PC-3 (cell line): ENCODE measurements around the gene TFB1M. TPM values are rescaled to one million over a fixed set of nuclear protein-coding genes. Genes with fewer than 3 reads are reported as not detected.
A peak's percentile ranks its signal among the peaks of the same experiment; 100 is the strongest.

Experiments
- ATAC-seq: fragments of 200-7000 bp; cut with Tn5 transposase; 2 replicates; pipeline ENCODE4 v1.9.1; 2020; ENCODE audit warnings: mild to moderate bottlenecking, moderate library complexity
- BruUV-seq: library from RNA; stranded (reverse); fragments of 400-500 nt; replicated peaks from 2 replicates; lab custom pipeline; 2021; lab: Mats Ljungman, UMichigan
- CTCF ChIA-PET: fragments of 300-600 bp; sonication (Branson Sonifier 250); formaldehyde crosslinking; loops from one replicate; lab custom pipeline; 2022; ENCODE audit warnings: antibody characterized with exemption; lab: Charles Lee
- POLR2A ChIA-PET: fragments of 300-600 bp; sonication (Branson Sonifier 250); formaldehyde crosslinking; loops from one replicate; lab custom pipeline; 2022; ENCODE audit warnings: antibody characterized with exemption; ENCODE audit not compliant: unreplicated experiment; lab: Charles Lee
- DNase-seq: peaks from one replicate; pipeline ENCODE4 v3.0.0-alpha.2; 2015
- H2AFZ ChIP-seq: fragments of 300-600 bp; sonication (generic); 2 replicates; pipeline ENCODE4 v1.6.0; 2016; ENCODE audit warnings: antibody characterized with exemption, low read length
- H3F3A ChIP-seq: fragments of 300-600 bp; sonication (generic); one replicate; pipeline ENCODE4 v1.6.0; 2017; ENCODE audit warnings: antibody characterized with exemption, low read length, control low read depth, mild to moderate bottlenecking; ENCODE audit not compliant: unreplicated experiment
- H3K27ac ChIP-seq: fragments of 300-600 bp; sonication (generic); 2 replicates; pipeline ENCODE4 v1.5.1; 2016; ENCODE audit warnings: mild to moderate bottlenecking, low read length
- H3K27me3 ChIP-seq: fragments of 300-600 bp; sonication (generic); 2 replicates; pipeline ENCODE4 v1.6.1; 2016; ENCODE audit warnings: low read length, mixed read lengths
- H3K36me3 ChIP-seq: fragments of 300-600 bp; sonication (generic); 2 replicates; pipeline ENCODE4 v1.6.1; 2016; ENCODE audit warnings: low read depth, mixed run types, low read length, mixed read lengths
- H3K4me1 ChIP-seq: fragments of 300-600 bp; sonication (generic); 2 replicates; pipeline ENCODE4 v1.5.1; 2016; ENCODE audit warnings: low read length; ENCODE audit not compliant: insufficient read depth
- H3K4me2 ChIP-seq: fragments of 300-600 bp; sonication (generic); 2 replicates; pipeline ENCODE4 v1.6.0; 2016; ENCODE audit warnings: low read length
- H3K4me3 ChIP-seq: fragments of 300-600 bp; sonication (generic); 2 replicates; pipeline ENCODE4 v1.5.1; 2016; ENCODE audit warnings: mild to moderate bottlenecking, low read length, mixed read lengths
- H3K79me2 ChIP-seq: fragments of 300-600 bp; sonication (generic); 2 replicates; pipeline ENCODE4 v1.6.1; 2017; ENCODE audit warnings: low read length, mixed read lengths
- H3K9ac ChIP-seq: fragments of 300-600 bp; sonication (generic); 2 replicates; pipeline ENCODE4 v1.6.0; 2016; ENCODE audit warnings: mild to moderate bottlenecking, low read length
- H3K9me2 ChIP-seq: fragments of 300-600 bp; sonication (generic); replicated peaks from 2 replicates; pipeline ENCODE4 v1.6.1; 2016; ENCODE audit warnings: mixed run types, low read length, mixed read lengths
- H3K9me3 ChIP-seq: fragments of 300-600 bp; sonication (generic); 2 replicates; pipeline ENCODE4 v1.6.1; 2016; ENCODE audit warnings: low read length, mixed read lengths
- H4K20me1 ChIP-seq: fragments of 300-600 bp; sonication (generic); 2 replicates; pipeline ENCODE4 v1.6.1; 2016; ENCODE audit warnings: low read length, mixed read lengths
- EZH2 ChIP-seq: fragments of 300-600 bp; sonication (generic); IDR thresholded peaks from one replicate; pipeline ENCODE4 v1.6.1; 2017; ENCODE audit warnings: antibody characterized with exemption, mild to moderate bottlenecking, low read length; ENCODE audit not compliant: unreplicated experiment
- EZH2phosphoT487 ChIP-seq: fragments of 300-600 bp; sonication (generic); IDR thresholded peaks from 2 replicates; pipeline ENCODE4 v1.6.1; 2018; ENCODE audit warnings: mild to moderate bottlenecking, antibody characterized with exemption, low read length, borderline replicate concordance
- intact Hi-C: fragments of 100-400 bp; cut with micrococcal nuclease; formaldehyde crosslinking; loops from 2 replicates; pipeline ENCODE4 v1.9.0; 2023
- total RNA-seq: library from RNA; depleted of rRNA; stranded (reverse); fragments of >200 nt; gene quantifications from 2 replicates; pipeline ENCODE4 v1.2.3, GENCODE V29; 2014
- TF ChIP-seq, protein P1 (sequence below): fragments of 300-600 bp; sonication (generic); conservative IDR thresholded peaks from 2 replicates; pipeline ENCODE4 v1.5.1; 2017; ENCODE audit warnings: antibody characterized with exemption, low read depth, mild to moderate bottlenecking, low read length

The TFB1M gene
- total RNA-seq, 1 experiment from 2014 or later, result 23.1 TPM

DNA sequence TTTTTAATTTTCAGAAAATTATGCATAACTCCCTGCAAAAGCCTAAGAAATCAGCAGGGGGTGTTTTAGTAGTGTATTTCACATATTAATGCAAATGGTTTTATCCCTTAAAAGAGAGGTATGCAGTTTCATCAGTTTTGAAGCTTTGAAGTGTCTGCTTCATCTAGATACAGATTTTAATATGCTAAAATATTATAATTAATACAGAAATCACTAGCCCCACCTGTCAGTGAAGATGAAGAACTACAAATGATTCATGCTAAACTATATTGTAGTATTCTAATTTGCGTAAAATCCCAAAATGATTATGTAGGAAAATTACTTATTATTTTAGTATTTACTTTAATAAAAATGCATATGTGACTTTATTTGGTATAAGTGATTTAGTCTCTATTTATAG lies 2.9 kb upstream of the TFB1M start:
- intact Hi-C loops, result loop anchor here (10.0 kb wide), 1 partner anchor 1118 kb away; no protein-coding TSS in a partner anchor
- no TSS peak for BruUV-seq
- H3K36me3 ChIP-seq, result peaks cover 2% of the 10 kb centered on the region; the same call in 1 of the 2 replicates
- no peak overlapping the region for H3K4me3 ChIP-seq
- peak; percentile 16 for DNase-seq
- ATAC-seq, result no peak
- no peaks in the 10 kb centered on the region for H4K20me1 ChIP-seq
- TF ChIP-seq, protein P1, sequence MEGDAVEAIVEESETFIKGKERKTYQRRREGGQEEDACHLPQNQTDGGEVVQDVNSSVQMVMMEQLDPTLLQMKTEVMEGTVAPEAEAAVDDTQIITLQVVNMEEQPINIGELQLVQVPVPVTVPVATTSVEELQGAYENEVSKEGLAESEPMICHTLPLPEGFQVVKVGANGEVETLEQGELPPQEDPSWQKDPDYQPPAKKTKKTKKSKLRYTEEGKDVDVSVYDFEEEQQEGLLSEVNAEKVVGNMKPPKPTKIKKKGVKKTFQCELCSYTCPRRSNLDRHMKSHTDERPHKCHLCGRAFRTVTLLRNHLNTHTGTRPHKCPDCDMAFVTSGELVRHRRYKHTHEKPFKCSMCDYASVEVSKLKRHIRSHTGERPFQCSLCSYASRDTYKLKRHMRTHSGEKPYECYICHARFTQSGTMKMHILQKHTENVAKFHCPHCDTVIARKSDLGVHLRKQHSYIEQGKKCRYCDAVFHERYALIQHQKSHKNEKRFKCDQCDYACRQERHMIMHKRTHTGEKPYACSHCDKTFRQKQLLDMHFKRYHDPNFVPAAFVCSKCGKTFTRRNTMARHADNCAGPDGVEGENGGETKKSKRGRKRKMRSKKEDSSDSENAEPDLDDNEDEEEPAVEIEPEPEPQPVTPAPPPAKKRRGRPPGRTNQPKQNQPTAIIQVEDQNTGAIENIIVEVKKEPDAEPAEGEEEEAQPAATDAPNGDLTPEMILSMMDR, result peak; percentile 37; the same call in 1 of the 2 replicates
- TF ChIP-seq EZH2phosphoT487, result no peak
- no peaks in the 10 kb centered on the region for H3K27me3 ChIP-seq
- POLR2A ChIA-PET, result no interaction called here
- H3K9me3 ChIP-seq, result no peaks in the 10 kb centered on the region
- H3K4me1 ChIP-seq, result peaks cover 13% of the 10 kb centered on the region; the same call in 1 of the 2 replicates
- no peak overlapping the region for H3K4me2 ChIP-seq
- CTCF ChIA-PET, result interaction anchor here (0.7 to 1.0 kb wide), 2 partner anchors 41 to 140 kb away, joined by 3 read pairs; no protein-coding TSS in a partner anchor
- H3F3A ChIP-seq, result no peaks in the 10 kb centered on the region
- no peak overlapping the region for H2AFZ ChIP-seq
- peaks cover 20% of the 10 kb centered on the region for H3K79me2 ChIP-seq
- no peak overlapping the region for H3K27ac ChIP-seq
- no peaks in the 10 kb centered on the region for H3K9me2 ChIP-seq
- H3K9ac ChIP-seq, result no peak overlapping the region

DNA sequence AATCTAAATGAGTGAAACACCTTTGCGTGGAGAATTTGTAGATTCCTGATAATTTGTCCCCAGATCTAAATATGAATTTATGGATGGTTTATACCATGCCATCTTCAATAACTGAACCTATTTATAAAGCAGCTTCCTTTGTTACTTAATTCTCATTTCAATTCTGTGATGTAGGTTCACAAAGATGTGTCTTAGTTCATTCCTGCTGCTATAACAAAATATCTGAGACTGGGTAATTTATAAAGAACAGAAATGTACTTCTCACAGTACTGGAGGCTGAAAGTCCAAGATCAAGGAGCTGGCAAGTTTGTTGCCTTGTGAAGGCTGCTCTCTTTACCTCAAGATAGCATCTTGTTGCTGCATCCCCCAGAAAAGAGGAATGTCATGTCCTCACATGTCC lies 2.1 kb upstream of the TFB1M start:
- no TSS peak for BruUV-seq
- Histone ChIP-seq H4K20me1 (no peaks in the 10 kb centered on the region), H3K9ac (no peak overlapping the region), H3K79me2 (peaks cover 28% of the 10 kb centered on the region), H3K36me3 (peaks cover 5% of the 10 kb centered on the region; the same call in 1 of the 2 replicates), H3K4me1 (peaks cover 16% of the 10 kb centered on the region; the same call in 1 of the 2 replicates), H3K4me2 (no peak overlapping the region), H3K27ac (no peak overlapping the region), H2AFZ (no peak overlapping the region), H3F3A (no peaks in the 10 kb centered on the region), H3K4me3 (no peak overlapping the region), H3K9me2 (no peaks in the 10 kb centered on the region), H3K9me3 (no peaks in the 10 kb centered on the region), H3K27me3 (no peaks in the 10 kb centered on the region)
- TF ChIP-seq, protein P1, result no peak
- no peak for TF ChIP-seq EZH2
- no peak for TF ChIP-seq EZH2phosphoT487
- intact Hi-C loops, result loop anchor here (10.0 kb wide), 1 partner anchor 1118 kb away; no protein-coding TSS in a partner anchor
- CTCF ChIA-PET, result no interaction called here
- POLR2A ChIA-PET, result no interaction called here
- DNase-seq (no peak), ATAC-seq (no peak)

DNA sequence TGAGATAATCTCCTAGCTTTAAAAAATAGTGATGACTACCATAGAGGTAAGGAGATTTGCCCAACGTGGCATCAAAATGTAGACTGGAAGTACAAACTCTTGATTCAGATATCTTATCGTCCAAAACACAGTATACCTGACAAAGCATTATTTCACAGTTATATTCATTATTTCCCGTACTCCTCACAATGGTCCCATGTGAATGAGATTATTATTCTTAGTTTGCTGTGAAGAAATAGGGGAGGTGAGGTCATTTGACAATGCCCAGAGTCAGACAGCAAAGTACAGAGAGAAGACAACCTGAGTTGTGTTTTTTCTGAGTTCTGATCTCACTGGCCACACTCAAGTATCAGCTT lies 1.2 kb upstream of the TFB1M start:
- Histone ChIP-seq H3K9ac (peak overlapping the region; percentile 95), H3F3A (no peaks in the 10 kb centered on the region), H3K4me3 (peak overlapping the region; percentile 89), H3K9me3 (no peaks in the 10 kb centered on the region), H2AFZ (peak overlapping the region; percentile 86; the same call in 1 of the 2 replicates), H3K27me3 (no peaks in the 10 kb centered on the region), H3K4me1 (peaks cover 25% of the 10 kb centered on the region), H4K20me1 (no peaks in the 10 kb centered on the region), H3K79me2 (peaks cover 29% of the 10 kb centered on the region), H3K4me2 (peak overlapping the region; percentile 93), H3K27ac (peak overlapping the region; percentile 84), H3K36me3 (peaks cover 11% of the 10 kb centered on the region; the same call in 1 of the 2 replicates), H3K9me2 (no peaks in the 10 kb centered on the region)
- DNase-seq (no peak), ATAC-seq (no peak)
- BruUV-seq, result no TSS peak
- POLR2A ChIA-PET, result interaction anchor here (0.6 kb wide), 2 partner anchors 144 to 561 kb away, joined by 4 to 6 read pairs; no protein-coding TSS in a partner anchor
- no peak for TF ChIP-seq EZH2phosphoT487
- TF ChIP-seq EZH2, result no peak
- TF ChIP-seq, protein P1, result no peak
- CTCF ChIA-PET, result no interaction called here
- intact Hi-C loops, result loop anchor here (2.0 to 10.0 kb wide), 3 partner anchors 39 to 1119 kb away; no protein-coding TSS in a partner anchor
